HG03521 (cell line): ENCODE measurements around the gene MRPL27.
"Not testable (repeated sequence)": the region's sequence is repeated elsewhere in the genome, so short reads cannot be mapped to it uniquely, and the experiment has no call there.

Experiments
- ATAC-seq: cut with Tn5 transposase; IDR thresholded peaks from one replicate; pipeline ENCODE4 v1.9.1; 2021; ENCODE audit warnings: mild to moderate bottlenecking, moderate library complexity; ENCODE audit not compliant: unreplicated experiment

The MRPL27 gene

DNA sequence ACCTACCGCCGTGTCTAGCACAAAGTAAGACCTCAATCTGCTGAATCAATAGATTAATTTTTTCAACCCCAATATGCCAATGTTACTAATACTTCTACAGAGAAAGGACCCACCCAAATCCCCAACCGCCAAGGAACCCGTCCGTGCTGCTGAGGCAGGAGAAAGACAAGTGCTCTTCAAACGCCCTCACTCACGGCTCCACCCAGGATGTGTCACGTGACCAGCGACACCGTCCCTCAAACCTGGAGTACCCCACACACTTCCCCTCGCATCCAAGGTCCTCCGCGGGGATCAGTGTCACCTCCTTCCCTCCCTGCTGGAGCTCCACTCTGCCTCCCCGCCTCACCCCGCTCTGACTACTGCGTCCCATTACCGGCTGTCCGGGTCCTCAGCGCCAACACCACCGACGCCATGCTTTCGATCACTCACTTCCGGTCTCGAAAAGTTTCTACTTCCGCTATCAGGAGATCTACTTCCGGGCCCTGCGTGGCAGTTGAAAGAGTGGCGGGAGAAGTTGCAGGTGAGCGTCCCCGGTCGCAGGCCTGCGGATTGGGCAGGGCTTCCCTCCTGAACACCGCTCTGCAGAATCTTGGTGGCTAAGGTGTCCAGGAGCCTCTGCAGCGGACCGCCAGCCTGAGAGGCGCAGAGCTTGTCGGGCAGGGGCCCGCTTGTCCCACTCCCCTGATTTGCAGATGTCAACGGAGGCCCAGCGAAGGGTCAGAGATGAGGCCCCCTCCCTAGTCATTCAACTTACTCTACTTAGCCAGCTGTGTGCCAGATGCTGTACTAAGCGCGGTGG, at the start of gene MRPL27, which contains the start of gene EME1:
MRPL27 (minus strand) TSS at position 427 of the 799 bp plus-strand sequence; CDS start at position 413, 14 bp downstream.
EME1 (plus strand) TSS at position 472 of the 799 bp plus-strand sequence. CDS start 1,980 bp downstream, outside the sequence.
- ATAC-seq = peak; percentile 80

- no peak for ATAC-seq
Observed at GRCh38 chr17:50422738-50423137, 49.8 kb upstream of the MRPL27 start.

DNA sequence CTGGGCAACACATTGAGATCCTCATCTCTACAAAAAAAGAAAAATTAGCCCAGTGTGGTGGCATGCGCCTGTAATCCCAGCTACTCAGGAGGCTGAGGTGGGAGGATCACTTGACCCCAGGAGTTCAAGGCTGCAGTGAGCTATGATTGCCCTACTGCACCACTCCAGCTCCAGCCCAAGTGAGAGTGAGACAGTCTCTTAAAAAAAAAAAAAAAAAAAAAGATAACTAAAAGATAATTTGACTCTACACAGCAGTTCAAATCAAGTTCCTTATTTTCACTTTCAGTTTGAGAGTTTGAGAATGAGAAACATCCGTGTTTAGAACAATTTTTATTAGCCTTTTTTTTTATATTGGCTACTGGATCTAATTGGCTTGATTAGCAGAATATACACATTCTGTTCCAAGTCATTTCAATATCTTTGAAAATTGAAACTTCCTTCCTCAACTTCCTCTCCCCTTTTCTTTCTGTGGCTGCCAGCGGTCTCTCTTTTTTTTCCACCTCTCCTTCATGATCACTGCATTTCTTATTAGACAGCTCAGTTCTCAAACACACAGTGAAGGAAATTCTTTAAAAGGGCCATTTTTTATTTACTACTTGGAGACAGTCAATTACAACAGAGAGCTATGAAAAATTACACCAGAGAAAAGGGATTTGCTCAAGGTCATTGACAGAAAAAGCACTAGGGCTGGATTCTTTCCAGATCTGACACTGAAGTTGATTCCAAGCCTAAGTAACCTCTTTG, 48.5 kb upstream of the MRPL27 start:
- ATAC-seq = no peak

DNA sequence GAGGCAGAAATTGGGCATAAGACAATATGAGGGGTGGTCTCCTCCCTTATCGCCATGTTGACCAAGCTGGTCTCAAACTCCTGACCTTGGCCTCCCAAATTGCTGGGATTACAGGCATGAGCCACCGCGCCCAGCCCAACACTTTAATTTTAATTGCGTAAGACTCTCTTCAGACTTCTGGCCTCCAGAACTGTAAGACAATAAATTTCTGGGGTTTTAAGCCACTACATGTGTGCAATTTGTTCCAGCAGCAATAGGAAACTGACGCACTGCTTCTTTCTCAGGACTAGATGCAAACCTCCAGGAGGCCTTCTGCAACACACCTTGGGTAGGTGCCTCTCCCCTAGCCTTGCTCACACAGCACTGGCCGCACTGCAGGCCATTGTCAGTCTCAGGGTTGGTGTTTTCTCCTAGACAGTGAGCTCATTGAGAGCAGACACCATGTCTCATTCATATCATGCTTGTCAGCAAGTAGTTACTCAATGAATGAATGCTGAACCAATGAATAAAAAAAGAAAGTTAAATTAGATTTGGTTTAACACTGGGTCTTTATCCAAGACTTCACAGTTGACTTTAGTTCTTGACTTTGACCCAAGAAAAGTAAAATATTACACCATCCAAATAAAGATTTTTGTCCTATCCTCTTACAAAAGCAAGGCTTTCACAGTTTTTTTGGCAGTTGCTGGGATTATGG, 47.6 kb upstream of the MRPL27 start:
- no peak for ATAC-seq

DNA sequence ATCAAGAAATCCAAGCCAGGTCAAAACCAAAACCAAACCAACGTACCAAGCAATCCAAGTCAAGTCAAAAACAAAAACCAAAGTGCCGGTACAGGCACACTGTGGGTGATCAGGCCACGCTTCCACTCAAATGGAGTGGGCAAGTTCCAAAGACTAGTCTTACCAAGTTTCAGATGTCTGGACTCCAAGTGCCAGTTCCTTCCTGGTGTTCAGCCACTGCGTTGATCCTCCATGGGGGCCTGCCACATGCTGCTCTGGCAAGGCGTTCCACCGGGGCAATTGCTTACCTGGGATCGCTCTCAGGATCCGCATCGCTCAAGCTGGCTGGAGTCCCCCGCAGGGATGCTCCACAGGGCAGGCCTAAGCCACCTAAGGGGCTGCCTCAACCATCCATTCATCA, 46.6 kb upstream of the MRPL27 start:
- ATAC-seq = not testable (repeated sequence)

- ATAC-seq = no peak
Observed at GRCh38 chr17:50414808-50415207, 41.8 kb upstream of the MRPL27 start.

DNA sequence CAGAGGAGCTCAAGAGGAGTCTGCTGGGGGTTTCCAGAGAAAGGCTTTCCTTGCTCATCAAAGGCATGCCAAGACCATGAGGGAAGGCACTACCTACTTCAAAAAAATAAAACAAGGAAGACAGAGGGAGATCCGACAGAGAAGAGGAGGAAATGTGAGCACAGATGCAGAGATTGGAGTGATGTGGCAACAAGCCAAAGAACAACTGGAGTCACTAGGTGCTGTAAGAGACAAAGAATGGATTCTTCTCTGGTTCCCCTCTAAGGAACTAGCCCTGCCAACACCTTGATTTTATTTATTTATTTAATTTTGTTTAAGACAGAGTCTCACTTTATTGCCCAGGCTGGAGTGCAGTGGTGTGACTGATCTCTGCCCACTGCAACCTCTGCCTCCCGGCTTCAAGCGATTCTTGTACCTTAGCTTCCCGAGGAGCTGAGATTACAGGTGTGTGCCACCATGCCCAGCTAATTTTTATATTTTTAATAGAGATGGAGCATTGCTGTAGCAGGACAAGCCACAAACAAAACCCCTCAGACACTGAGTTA, 39.3 kb upstream of the MRPL27 start:
- ATAC-seq = no peak

DNA sequence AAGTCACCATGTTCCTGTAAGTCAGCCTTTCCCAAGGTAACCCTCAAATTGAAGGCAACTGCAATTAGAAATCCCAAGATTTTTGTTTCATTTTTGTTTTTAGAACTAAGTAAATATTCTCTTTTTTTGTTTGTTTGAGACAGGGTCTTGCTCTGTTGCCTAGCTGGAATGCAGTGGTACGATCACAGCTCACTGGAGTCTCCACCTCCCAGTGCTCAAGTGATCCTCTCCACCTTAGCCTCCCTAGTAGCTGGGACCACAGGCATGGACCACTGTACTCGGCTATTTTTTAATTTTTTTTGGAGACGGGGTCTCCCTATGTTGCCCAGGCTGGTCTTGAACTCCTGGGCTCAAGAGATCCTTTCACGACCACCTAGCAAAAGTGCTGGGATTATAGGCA, 34.9 kb upstream of the MRPL27 start:
- no peak for ATAC-seq

GRCh38 chr17:50406578-50406977, 33.6 kb upstream of the MRPL27 start:
- ATAC-seq = no peak

- not testable (repeated sequence) for ATAC-seq
Observed at GRCh38 chr17:50405351-50405750, 32.4 kb upstream of the MRPL27 start.

DNA sequence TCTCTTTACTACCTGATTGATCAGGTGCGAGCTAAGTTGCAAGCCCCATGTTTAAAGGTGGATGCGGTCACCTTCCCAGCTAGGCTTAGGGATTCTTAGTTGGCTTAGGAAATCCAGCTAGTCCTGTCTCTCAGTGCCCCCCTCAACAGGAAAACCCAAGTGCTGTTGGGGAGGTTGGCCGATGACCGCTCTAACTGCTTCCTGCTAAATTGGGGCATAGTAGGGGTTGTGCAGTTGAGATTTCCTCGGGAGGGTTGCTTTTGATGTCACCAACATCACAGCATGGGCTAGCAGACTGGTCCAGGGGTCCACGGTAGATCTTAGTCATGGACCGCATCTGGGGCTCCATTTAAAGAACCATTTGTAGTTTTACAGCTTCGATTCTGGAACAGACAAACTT, 26.6 kb upstream of the MRPL27 start:
- not testable (repeated sequence) for ATAC-seq

- not testable (repeated sequence) for ATAC-seq
Observed at GRCh38 chr17:50398672-50399071, 25.7 kb upstream of the MRPL27 start.

DNA sequence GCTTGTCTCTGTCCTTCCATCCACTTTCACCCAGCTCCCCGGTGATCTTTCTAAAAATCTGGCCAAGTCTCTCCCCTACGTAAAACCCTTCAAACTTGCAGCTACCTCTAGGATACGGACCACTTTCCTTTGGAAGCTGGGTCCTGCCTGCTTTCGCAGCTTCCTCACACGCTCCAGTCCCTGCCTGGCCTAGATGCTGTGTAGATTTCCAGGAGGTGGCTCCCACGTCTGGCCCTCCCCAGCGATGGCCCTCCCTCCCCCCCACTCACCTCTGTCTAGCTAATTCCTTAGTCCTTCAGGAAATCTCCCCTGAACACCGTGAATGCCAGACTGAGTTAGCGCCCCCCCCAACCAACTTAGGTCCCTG, 24.9 kb upstream of the MRPL27 start:
- no peak for ATAC-seq

DNA sequence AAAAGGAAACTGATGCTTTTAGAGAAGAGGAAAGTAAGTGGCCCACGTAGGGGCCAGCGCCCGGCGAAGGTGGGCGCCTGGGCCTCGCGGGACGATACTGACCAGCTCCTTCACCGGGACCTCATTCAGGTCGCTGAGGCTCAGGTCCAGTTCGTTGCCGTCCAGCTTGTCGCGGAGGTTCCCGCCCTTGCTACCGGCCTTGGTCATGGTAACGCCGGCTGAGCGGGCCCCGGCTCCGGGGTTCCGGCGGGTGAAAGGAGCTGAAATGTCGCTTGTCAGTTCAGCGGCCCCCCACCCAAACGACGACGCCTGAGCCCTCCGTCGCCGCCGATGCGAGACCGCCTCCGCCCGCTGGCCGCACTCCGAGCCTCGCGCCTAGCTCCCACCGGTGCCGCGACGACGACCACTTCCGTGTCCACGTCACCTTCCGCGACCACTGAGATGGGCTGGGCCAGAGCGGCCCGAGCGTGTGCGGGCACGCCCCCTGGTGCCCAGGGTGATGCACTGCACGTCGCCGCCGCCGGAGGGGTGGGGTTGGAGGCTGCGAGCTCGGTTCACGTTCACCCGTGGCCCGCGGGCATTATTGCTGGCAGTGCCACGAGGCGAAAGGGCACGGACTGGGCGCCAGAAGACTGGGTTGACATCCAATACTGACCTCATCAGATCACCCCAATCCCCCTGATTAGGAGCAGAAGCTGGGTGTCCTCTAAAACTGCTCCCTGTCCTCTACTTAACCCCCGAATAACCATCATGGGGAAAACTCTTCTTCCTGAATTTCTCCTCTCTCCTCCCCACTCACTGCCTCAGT, 24.3 kb upstream of the MRPL27 start, which contains the start of gene LRRC59:
LRRC59 (minus strand) TSS at position 413 of the 808 bp plus-strand sequence; CDS start at position 207, 206 bp downstream.
- peak; percentile 97 for ATAC-seq

- ATAC-seq = no peak
Observed at GRCh38 chr17:50396261-50397110, 23.5 kb upstream of the MRPL27 start.

- no peak for ATAC-seq
Observed at GRCh38 chr17:50394711-50395110, 21.7 kb upstream of the MRPL27 start.

DNA sequence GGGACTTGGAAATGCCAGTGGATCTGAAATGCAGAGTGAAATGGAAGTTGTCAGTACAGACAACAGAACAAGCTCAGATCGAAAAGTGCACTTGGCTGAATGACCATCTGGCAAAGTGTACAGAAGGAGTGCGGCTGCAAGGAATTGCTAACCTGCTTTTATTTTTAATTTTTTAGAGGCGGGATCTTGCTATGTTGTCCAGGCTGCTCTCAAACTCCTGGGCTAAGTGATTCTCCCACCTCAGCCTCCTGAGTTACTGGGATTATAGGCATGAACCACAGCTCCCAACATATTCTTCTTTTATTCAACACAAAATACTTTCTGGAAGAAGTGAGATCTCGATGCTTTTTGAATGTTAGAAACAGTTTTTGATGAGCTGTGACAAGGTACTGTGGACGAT, 20.7 kb upstream of the MRPL27 start:
- ATAC-seq = no peak

- no peak for ATAC-seq
Observed at GRCh38 chr17:50392621-50393020, 19.6 kb upstream of the MRPL27 start.

DNA sequence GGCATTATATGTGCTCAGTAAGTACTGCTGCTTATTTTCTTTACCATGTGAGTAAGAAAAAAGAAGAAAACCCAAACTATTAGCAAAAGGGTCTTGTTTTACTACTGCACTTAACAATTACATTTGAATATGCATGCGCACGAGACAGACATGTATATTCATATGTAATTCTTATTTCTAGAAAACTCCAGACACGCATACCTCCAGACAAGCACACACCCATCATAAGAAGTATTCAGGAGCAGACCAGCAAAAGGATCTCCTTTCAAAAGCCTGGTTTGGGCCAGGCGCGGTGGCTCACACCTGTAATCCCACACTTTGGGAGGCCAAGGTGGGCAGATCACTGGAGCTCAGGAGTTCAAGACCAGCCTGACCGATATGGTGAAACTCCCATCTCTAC, 16.6 kb upstream of the MRPL27 start:
- no peak for ATAC-seq
